Left lung (tissue), 10 donors: ENCODE data around the gene TIMM17A. TPM values are rescaled to one million over a fixed set of nuclear protein-coding genes. Genes with fewer than 3 reads are reported as not detected.
A peak's percentile ranks its signal among the peaks of the same experiment; 100 is the strongest.
"Not testable (repeated sequence)": the region's sequence is repeated elsewhere in the genome, so short reads cannot be mapped to it uniquely, and the experiment has no call there.

Source experiments
- ATAC-seq: fragments of 200-7000 bp; cut with Tn5 transposase; one replicate; pipeline ENCODE4 v1.9.1; 2020; ENCODE audit warnings: moderate library complexity
- DNase-seq, 4 donors: peaks; one replicate each; pipeline ENCODE4 v3.0.0-alpha.2; 2013 to 2020
- H3K27ac ChIP-seq, 2 donors: fragments of 200-600 bp; sonication (generic) in 1 of 2; one replicate each; pipeline versions ENCODE4 v1.5.0 to v1.8.0; 2020 to 2021
- H3K27me3 ChIP-seq, 2 donors: fragments of 200-600 bp; sonication (generic) in 1 of 2; one replicate each; pipeline versions ENCODE4 v1.5.0 to v1.8.0; 2020 to 2021
- H3K36me3 ChIP-seq, 2 donors: fragments of 200-600 bp; sonication (generic) in 1 of 2; one replicate each; pipeline versions ENCODE4 v1.5.0 to v1.8.0; 2020 to 2021
- H3K4me1 ChIP-seq, 2 donors: fragments of 200-600 bp; one replicate each; pipeline ENCODE4 v1.8.0; 2021
- H3K4me3 ChIP-seq, 2 donors: fragments of 200-600 bp; sonication (generic) in 1 of 2; one replicate each; pipeline versions ENCODE4 v1.5.0 to v1.8.0; 2020 to 2021; ENCODE audit warnings: mild to moderate bottlenecking in 1 of 2
- H3K9me3 ChIP-seq, 2 donors: fragments of 200-600 bp; sonication (generic) in 1 of 2; one replicate each; pipeline versions ENCODE4 v1.5.0 to v1.8.0; 2020 to 2021
- intact Hi-C, 2 donors: fragments of 100-400 bp; cut with DNase I; formaldehyde crosslinking; loops; one replicate each; pipeline versions ENCODE4 v1.11.2 to v1.14.2; 2022
- microRNA-seq, 2 donors: library from miRNA; unstranded; fragments of <30 nt; microRNA quantifications; one replicate each; pipeline ENCODE4, GENCODE V29; 2019
- polyA plus RNA-seq, 6 donors: library from polyadenylated mRNA; unstranded; fragments of 120-200 nt; gene quantifications; one replicate each; pipeline ENCODE4 v1.2.1, GENCODE V29; 2013; ENCODE audit not compliant: insufficient read length in 6 of 6
- total RNA-seq, 2 donors: library from RNA; stranded (reverse); fragmentation: NEBNext Ultra II Directional; extraction: Animal tissue kit (Norgen Biotek cat#: 25700); gene quantifications; one replicate each; pipeline ENCODE4 v1.2.1, GENCODE V29; 2021
- TF ChIP-seq, protein P1 (sequence below), 2 donors: fragments of 200-600 bp; sonication (generic) in 1 of 2; IDR thresholded peaks; one replicate each; pipeline versions ENCODE4 v1.5.0 to v1.8.0; 2021; ENCODE audit warnings: antibody characterized with exemption in 2 of 2
- donor health status: DM: no; HTN: yes; CAD: no.
- donor health status: DM: no; HTN: no; CAD: no.

The TIMM17A gene
- total and polyA plus RNA-seq, 8 donors = 42.6 to 56.7 (median 50.1) TPM

DNA sequence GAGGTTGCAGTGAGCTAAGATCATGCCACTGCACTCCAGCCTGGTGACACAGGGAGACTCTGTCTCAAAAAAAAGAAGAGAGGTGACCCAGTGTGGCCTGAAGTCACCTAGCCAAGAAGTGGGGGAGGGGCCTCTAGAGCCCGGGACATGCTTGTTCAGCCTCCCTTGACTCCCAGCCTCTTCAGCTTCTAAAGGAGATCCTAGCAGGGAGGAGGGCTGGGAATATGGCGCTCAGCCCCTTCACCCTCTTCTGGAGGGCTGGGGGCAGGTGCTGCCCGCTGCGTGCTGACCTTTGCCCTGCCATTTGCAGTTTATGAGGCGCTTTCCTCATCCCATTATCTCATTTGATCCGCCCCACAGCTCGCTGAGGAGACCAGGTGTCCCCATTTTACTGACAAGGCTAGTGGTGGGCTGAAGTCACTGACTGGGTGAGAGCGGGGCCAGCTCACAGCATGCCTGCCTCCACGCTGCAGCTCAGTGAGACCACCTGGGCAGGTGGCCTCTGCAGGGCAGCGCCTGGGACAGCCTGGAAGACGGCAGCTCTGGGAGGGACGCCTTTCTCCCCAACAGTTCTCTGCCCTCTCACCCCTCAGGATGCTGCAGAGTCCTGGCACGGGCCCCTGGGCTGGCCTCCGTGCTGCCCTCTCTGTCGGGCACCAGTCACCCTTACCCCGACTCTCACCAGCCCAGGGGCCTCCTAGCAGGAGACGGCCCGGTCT is 62.6 kb downstream of the TIMM17A start:
- peaks cover 0 to 29% of the 10 kb centered on the region in 2 donors for H3K36me3 ChIP-seq
- H3K9me3 ChIP-seq = no peaks in the 10 kb centered on the region
- H3K27ac ChIP-seq = peak overlapping the region; percentile 30 to 67
- TF ChIP-seq, protein P1, sequence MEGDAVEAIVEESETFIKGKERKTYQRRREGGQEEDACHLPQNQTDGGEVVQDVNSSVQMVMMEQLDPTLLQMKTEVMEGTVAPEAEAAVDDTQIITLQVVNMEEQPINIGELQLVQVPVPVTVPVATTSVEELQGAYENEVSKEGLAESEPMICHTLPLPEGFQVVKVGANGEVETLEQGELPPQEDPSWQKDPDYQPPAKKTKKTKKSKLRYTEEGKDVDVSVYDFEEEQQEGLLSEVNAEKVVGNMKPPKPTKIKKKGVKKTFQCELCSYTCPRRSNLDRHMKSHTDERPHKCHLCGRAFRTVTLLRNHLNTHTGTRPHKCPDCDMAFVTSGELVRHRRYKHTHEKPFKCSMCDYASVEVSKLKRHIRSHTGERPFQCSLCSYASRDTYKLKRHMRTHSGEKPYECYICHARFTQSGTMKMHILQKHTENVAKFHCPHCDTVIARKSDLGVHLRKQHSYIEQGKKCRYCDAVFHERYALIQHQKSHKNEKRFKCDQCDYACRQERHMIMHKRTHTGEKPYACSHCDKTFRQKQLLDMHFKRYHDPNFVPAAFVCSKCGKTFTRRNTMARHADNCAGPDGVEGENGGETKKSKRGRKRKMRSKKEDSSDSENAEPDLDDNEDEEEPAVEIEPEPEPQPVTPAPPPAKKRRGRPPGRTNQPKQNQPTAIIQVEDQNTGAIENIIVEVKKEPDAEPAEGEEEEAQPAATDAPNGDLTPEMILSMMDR (IDR thresholded peaks at IDR 0.05) = no peak
- H3K4me3 ChIP-seq = no peak overlapping the region
- ATAC-seq = peak; percentile 40
- intact Hi-C loops = no loop called here
- no peaks in the 10 kb centered on the region for H3K4me1 ChIP-seq
- peaks cover 0 to 13% of the 10 kb centered on the region in 2 donors for H3K27me3 ChIP-seq
- peak in 1 of 4 donors; percentile 81 for DNase-seq

- no peaks in the 10 kb centered on the region for H3K4me1 ChIP-seq
- TF ChIP-seq, protein P1 (IDR thresholded peaks at IDR 0.05) = no peak
- no peaks in the 10 kb centered on the region for H3K9me3 ChIP-seq
- no peak overlapping the region for H3K4me3 ChIP-seq
- peaks cover 0 to 13% of the 10 kb centered on the region in 2 donors for H3K27me3 ChIP-seq
- intact Hi-C loops = no loop called here
- DNase-seq (peak in 3 of 4 donors; percentile 76 to 83 (median 82)), ATAC-seq (peak; percentile 72)
- peak overlapping the region; percentile 30 to 67 for H3K27ac ChIP-seq
- H3K36me3 ChIP-seq = peaks cover 0 to 22% of the 10 kb centered on the region in 2 donors
Observed at GRCh38 chr1:202018468-202019234, 63.3 kb downstream of the TIMM17A start.

DNA sequence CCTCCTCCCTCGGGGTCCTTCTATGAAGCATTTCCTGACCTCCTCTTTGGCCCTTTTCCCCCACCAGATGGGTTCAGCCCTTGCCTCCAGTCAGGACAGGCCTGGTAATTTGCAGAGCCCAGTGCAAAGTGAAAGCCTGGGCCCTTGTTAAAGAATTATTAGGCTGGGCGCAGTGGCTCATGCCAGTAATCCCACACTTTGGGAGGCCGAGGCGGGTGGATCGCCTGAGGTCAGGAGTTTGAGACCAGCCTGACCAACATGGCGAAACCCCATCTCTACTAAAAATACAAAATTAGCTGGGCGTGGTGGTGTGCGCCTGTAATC is 63.9 kb downstream of the TIMM17A start:
- ATAC-seq, intact Hi-C loops, H3K9me3 ChIP-seq, H3K4me1 ChIP-seq, H3K4me3 ChIP-seq, DNase-seq: not testable (repeated sequence)
- H3K27me3 ChIP-seq = peaks cover 0 to 13% of the 10 kb centered on the region in 2 donors
- peaks cover 0 to 17% of the 10 kb centered on the region in 2 donors for H3K36me3 ChIP-seq
- peak overlapping the region in 1 of 2 donors; percentile 39 for H3K27ac ChIP-seq

Small RNA genes lying within 50 kb of the gene (microRNA-seq; reads per million reads assigned to microRNA genes)
- 0.41 to 0.50 reads per million in 2 donors for gene MIR6740

Other genes starting within 250 kb of the TIMM17A start
- 10 to 100 TPM; 49.3 to 59.2 TPM for gene IPO9, start 126.3 kb upstream of the TIMM17A start, total RNA-seq
- 10 to 100 TPM; 73.1 to 94.0 (median 87.9) TPM for gene IPO9, start 126.3 kb upstream of the TIMM17A start, polyA plus RNA-seq
- 10 to 100 TPM; 12.7 to 26.1 TPM for gene SHISA4, start 66.6 kb upstream of the TIMM17A start, total RNA-seq
- gene SHISA4, start 66.6 kb upstream of the TIMM17A start, polyA plus RNA-seq = 10 to 100 TPM; 15.7 to 20.8 (median 19.3) TPM
- gene LMOD1, start 9.0 kb upstream of the TIMM17A start, total RNA-seq = 10 to 100 TPM; 17.9 to 20.8 TPM
- 1 to 10 TPM; 3.3 to 5.7 (median 4.6) TPM for gene LMOD1, start 9.0 kb upstream of the TIMM17A start, polyA plus RNA-seq
- 10 to 100 TPM; 77.9 to 81.2 TPM for gene RNPEP, start 27.1 kb downstream of the TIMM17A start, total RNA-seq
- 10 to 100 TPM; 56.0 to 74.1 (median 64.1) TPM for gene RNPEP, start 27.1 kb downstream of the TIMM17A start, polyA plus RNA-seq
- gene ELF3, start 55.1 kb downstream of the TIMM17A start, total RNA-seq = 100 to 1,000 TPM in 1 of 2 donors, 10 to 100 TPM in 1; 77.6 to 146 TPM
- gene ELF3, start 55.1 kb downstream of the TIMM17A start, polyA plus RNA-seq = 100 to 1,000 TPM in 1 of 6 donors, 10 to 100 TPM in 5; 59.7 to 111 (median 77.9) TPM
- gene GPR37L1, start 167.4 kb downstream of the TIMM17A start, total RNA-seq = under 1 TPM; 0.05 to 0.09 TPM
- gene GPR37L1, start 167.4 kb downstream of the TIMM17A start, polyA plus RNA-seq = under 1 TPM; 0.09 to 0.20 (median 0.11) TPM
- gene ARL8A, start 189.2 kb downstream of the TIMM17A start, total RNA-seq = 100 to 1,000 TPM in 1 of 2 donors, 10 to 100 TPM in 1; 91.2 to 112 TPM
- 10 to 100 TPM; 34.3 to 44.1 (median 42.8) TPM for gene ARL8A, start 189.2 kb downstream of the TIMM17A start, polyA plus RNA-seq
- 10 to 100 TPM in 1 of 2 donors, 1 to 10 TPM in 1; 2.7 to 11.7 TPM for gene PTPN7, start 205.1 kb downstream of the TIMM17A start, total RNA-seq
- gene PTPN7, start 205.1 kb downstream of the TIMM17A start, polyA plus RNA-seq = 1 to 10 TPM; 1.0 to 1.9 (median 1.4) TPM
- gene LGR6, start 238.3 kb downstream of the TIMM17A start, total RNA-seq = 1 to 10 TPM; 1.5 TPM
- gene LGR6, start 238.3 kb downstream of the TIMM17A start, polyA plus RNA-seq = 1 to 10 TPM in 5 of 6 donors, under 1 TPM in 1; 0.75 to 1.8 (median 1.4) TPM